GM18870 (cell line): ENCODE results near the gene USP48.
"Not testable (repeated sequence)": the region's sequence is repeated elsewhere in the genome, so short reads cannot be mapped to it uniquely, and the experiment has no call there.

Experiments
- ATAC-seq: cut with Tn5 transposase; IDR thresholded peaks from one replicate; pipeline ENCODE4 v1.9.1; 2021; ENCODE audit warnings: moderate library complexity; ENCODE audit not compliant: unreplicated experiment

Gene USP48

GRCh38 chr1:21782868-21783678, at the start of gene USP48:
Gene USP48 (minus strand): TSS chr1:21783149. CDS start chr1:21782957, 192 bp downstream.
- peak; percentile 44 for ATAC-seq

- no peak for ATAC-seq
Measured at GRCh38 chr1:21831454-21831970, 48.6 kb upstream of the USP48 start.

GRCh38 chr1:21830792-21831453, 48.0 kb upstream of the USP48 start:
- no peak for ATAC-seq

GRCh38 chr1:21829294-21829693, 46.3 kb upstream of the USP48 start:
- ATAC-seq: no peak

- no peak for ATAC-seq
Measured at GRCh38 chr1:21828506-21829210, 45.7 kb upstream of the USP48 start.

GRCh38 chr1:21828075-21828474, 45.1 kb upstream of the USP48 start:
- no peak for ATAC-seq

- ATAC-seq: no peak
Measured at GRCh38 chr1:21827141-21827679, 44.3 kb upstream of the USP48 start.

- not testable (repeated sequence) for ATAC-seq
Measured at GRCh38 chr1:21826694-21827093, 43.7 kb upstream of the USP48 start.

GRCh38 chr1:21825393-21825792, 42.4 kb upstream of the USP48 start:
- ATAC-seq: no peak

GRCh38 chr1:21824926-21825325, 42.0 kb upstream of the USP48 start:
- no peak for ATAC-seq

- no peak for ATAC-seq
Measured at GRCh38 chr1:21823980-21824702, 41.2 kb upstream of the USP48 start.

GRCh38 chr1:21823206-21823979, 40.4 kb upstream of the USP48 start:
- ATAC-seq: no peak

GRCh38 chr1:21822349-21822748, 39.4 kb upstream of the USP48 start:
- ATAC-seq: no peak

GRCh38 chr1:21821385-21822019, 38.6 kb upstream of the USP48 start:
- ATAC-seq: no peak

GRCh38 chr1:21820597-21821232, 37.8 kb upstream of the USP48 start:
- ATAC-seq: no peak

GRCh38 chr1:21818656-21819055, 35.7 kb upstream of the USP48 start:
- ATAC-seq: no peak

GRCh38 chr1:21816602-21817302, 33.8 kb upstream of the USP48 start:
- no peak for ATAC-seq

- no peak for ATAC-seq
Measured at GRCh38 chr1:21815724-21816321, 32.9 kb upstream of the USP48 start.
